CD4-positive, alpha-beta T cell treated with Interleukin-15 for 4 hours (primary cell): ENCODE data around the gene SEC14L3.

Experiments used
- DNase-seq: peaks from one replicate; pipeline ENCODE4 v3.0.0-alpha.2; 2020; ENCODE audit warnings: low spot score

Gene SEC14L3

DNA sequence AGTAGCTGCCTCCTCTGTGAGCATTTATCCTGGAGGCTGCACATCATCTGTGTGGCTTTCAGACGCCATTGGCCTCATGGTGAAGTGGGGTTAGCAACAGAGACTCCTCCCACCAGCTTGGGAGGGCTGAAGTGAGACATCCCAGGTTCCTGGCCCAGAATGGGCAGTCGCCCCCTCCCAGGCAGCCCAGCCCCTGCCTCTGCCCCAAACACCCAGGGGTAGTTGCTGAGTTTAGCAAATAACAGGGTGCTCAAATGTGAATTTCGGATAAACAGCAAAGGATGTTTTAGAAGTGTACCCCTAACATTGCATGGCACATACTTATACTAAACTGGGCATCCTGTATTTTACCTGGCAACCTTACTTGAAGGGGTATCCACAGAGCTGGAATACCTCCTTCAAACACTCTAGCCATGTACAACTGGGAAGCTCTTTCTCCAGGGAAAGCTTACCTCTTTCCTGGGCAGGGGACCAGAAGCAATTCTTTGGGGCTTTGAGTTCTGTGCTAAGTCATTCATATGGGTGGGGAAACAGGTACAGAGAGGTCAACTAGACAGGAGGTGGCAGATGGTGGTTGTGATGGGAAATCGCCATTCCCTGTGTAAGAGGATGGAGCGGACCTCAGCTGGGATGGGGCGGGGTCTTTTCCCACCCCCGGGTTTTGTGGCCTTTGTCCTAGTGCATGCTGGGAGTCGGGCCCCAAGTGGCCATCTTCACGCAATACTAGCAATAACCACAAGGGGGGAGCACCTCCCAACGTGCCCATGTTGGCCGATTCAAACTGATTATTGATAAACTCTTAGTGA lies 27.0 kb downstream of the SEC14L3 start:
- peak; percentile 60 for DNase-seq

DNA sequence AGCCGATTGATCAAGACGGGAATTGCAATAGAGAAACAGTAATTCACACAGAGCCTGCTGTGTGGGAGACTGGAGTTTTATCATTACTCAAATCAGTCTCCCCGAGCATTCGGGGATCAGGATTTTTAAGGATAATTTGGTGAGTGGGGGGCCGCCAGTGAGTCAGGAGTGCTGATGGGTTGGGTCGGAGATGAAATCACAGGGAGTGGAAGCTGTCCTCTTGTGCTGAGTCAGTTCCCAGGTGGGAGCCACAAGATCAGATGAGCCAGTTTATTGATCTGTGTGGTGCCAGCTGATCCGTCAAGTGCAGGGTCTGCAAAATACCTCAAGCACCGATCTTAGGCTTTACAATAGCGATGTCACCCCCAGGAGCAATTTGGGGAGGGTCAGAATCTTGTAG lies 30.7 kb downstream of the SEC14L3 start:
- DNase-seq = no peak

DNA sequence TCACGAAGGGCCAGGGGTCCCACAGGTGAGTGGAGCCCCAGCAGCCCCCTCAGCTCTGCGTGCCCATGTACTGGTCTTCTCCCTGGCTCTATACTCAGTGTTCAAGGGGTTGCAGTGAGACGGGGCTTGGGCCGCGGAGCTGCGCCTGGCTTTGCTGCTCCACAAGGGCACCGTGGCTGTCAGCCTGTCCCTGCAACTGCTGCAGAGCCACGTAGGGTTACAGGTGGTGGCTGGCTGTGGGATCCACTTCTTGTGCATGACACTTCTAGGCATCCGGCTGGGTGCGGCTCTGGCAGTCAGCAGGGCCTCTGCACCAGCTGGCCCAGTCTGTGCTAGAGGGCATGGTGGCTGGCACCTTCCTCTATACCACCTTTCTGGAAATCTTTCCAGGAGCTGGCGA lies 32.0 kb downstream of the SEC14L3 start:
- DNase-seq = no peak

DNA sequence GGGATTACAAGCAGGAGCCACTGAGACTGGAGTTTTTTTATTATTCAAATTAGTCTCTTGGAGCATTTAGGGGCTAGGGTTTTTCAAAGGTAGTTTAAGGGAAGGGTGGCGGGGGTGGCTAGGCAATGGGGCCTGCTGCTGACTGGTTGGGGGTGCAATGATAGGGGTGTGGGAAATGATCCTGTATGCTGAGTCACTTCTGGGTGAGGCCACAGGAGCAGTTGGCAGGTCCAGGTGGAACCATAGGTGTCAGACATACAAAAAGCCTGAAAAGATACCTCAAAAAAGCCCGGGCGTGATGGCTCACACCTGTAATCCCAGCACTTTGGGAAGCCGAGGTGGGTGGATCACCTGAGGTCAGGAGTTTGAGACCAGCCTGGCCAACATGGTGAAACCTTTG lies 32.6 kb downstream of the SEC14L3 start:
- DNase-seq = no peak

DNA sequence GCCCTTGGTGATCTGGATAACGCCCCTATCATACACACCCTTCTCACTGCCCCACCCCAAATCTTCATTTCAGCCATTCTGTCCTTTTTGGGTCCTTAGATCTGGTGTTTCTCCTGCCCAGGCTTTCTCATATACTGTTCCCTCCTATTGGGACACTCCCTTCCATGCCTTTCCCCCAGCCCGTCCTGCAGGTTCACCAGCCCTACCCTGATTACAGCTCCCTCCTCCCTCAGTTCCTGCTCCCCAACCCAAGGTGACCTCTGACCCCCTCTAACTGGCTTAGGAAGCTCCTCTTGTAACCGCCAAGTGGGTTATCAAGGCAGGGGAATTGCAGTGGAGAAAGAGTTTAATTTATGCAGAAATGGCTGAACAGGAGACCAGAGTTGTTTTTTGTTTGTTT lies 33.3 kb downstream of the SEC14L3 start:
- no peak for DNase-seq

DNA sequence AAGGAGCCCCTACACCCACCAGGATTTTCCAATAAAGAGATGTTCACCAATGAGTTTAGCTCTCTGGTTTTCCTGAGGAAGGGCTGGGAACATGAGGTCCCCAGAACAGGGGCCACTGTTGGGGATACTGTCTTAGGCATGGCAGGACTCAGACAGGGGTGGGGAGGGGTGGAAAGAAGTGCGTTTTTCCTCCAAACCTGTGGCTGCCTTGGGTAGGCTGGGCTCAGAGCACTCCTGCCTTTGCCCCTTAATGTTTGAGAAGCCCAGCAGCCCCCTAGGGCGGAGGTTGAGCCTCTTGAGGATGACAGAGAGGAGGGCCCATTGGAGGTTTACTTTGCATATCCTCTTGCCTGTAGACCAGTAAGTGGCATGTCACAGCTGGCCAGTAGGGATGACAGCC lies 35.6 kb downstream of the SEC14L3 start:
- no peak for DNase-seq

DNA sequence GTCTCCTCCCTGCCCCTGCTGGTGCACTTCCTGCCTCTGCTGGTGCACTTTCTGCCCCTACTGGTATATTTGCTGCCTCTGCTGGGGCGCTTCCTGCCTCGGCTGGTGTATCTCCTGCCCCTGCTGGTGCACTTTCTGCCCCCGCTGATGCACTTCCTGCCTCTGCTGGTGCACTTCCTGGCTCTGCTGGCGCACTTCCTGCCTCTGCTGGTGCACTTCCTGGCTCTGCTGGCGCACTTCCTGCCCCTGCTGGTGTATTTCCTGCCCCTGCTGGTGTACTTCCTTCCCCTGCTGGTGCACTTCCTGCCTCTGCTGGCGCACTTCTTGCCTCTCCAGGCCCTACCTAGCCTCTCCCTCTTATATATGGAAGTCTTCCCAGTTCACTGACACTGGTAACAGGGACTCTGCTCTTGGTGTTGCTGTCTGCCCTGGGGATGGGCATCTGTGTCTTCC lies 36.1 kb downstream of the SEC14L3 start:
- peak; percentile 86 for DNase-seq

DNA sequence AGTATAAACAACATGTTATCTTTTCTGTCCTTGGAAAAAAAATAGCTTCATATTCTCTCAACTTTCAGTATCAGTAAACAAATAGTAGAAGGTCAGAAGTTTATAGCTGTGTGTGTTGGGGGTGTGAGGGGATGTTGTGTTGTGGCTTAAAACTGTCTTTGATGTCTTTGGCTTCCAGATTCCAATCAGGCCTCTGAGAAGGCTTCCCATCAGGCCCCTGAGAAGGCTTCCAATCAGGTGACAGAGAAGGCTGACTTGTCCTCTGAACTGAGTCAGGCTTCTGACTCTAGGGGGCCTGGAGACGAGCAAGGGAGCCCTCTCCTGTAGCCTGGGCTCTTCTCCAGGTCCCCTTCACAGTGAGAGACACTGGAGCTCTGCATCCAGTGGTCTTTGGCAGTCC lies 37.0 kb downstream of the SEC14L3 start:
- no peak for DNase-seq

DNA sequence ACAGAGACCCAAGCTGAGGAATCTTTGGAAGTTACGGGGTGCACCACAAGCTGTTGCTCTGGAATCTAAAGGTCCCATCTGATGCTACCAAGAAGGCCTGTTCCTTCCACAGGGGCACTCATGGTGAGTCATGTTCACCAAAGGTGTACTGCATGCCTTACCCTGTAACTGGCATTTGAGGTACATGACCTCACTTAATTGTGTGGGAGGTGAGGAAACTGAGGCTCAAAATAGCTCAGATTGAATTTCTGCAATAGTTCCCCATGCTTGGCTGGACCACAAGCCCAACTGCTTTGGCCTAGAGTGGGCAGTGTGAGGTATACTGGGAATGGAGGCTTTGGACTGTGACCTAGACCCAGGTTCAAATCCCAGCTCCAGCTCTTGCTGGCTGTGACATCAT lies 38.0 kb downstream of the SEC14L3 start:
- no peak for DNase-seq

DNA sequence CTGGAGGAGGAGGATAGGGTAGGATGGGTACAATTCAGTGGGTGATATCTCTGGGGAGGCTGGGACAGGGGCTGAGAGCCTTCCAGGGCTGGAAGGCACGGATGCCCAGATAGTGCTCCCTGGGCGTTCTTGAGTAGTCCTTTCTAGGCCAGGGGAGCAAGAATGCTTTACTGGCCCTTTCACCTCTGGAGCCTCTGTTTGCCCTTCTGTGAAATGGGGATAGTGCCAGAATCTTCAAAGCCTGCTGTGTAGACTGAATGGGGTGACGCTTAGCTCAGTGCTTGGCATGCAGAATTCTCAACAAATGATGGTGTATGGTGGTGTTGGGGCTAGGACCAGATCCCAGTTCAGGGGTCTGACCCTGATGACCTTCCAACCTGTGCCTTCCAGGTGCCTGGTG lies 38.6 kb downstream of the SEC14L3 start:
- DNase-seq = no peak

DNA sequence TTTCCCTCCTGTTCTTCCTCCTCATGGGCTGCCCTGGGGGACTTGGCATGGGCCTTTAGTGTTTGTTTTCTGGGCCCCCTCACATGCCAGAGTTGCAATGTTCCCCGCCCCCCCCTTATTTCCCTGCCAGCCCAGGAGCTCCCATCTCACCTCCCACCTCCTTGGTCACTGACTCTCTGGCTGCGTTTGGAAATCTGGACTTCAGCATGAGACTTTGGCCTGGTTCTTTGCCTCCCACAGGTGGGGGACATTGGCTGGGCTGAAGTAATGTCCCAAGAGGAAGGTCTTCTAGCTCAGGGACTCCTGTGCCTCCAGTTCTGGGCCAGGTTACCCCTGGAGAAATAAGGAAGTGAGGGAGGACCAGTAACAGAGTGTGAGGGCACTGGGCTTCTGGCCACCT lies 39.3 kb downstream of the SEC14L3 start:
- no peak for DNase-seq

DNA sequence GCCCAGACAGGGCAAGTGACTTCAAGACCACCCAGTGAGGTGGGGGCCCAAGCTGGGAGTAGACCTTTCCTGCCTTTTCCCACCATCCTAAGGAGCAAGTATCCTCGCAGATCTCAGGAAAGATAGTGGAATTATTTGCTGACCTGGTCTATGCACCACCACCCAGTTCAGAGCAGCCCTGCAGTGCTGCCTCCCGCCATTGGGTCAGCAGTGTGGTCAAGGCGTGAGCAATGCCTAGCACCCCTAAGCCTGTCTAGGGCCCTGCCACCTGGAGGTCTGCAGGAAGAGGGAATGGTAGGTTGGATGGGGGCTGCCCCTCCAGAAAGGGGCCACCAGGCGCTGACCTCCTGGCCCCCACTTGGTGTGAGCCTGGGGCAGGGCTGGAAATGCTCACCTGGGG lies 39.7 kb downstream of the SEC14L3 start:
- no peak for DNase-seq

DNA sequence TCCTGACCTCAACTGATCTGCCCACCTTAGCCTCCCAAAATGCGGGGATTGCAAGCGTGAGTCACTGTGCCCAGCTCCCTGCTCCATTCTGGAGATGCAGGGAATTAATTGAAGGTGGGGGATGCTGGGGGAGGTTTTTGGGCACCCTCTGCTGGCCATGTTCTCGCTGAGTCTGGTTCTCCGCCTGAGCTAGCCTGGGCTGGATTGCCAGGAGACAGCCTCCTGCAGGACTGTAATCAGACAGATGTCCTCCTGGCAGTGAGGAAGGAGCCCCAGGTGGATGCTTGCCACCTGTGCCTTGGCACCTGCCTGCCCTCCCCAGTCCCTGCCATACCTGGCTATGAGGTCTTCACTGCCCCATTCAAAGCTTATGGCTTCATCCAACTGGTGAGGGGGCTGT lies 40.9 kb downstream of the SEC14L3 start:
- no peak for DNase-seq

DNA sequence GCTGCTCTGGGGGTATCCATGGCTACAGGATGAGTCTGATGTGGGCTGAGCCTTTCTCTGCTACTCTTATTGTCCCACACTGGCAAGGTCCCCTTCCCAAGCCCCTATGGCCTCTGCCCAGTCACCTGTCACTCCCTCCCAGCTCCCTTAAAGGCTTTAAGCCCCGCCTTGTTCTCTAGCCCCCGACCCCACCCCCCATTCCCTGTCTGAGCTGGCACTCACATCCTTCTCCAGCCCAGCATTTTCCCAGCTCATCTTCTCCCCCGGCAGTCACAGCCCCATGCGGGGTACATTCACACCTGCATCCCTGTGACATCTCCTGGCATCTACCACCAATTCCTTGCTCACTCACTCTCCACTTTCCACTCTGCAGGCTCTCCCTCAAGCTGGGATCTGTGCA lies 41.9 kb downstream of the SEC14L3 start:
- no peak for DNase-seq

DNA sequence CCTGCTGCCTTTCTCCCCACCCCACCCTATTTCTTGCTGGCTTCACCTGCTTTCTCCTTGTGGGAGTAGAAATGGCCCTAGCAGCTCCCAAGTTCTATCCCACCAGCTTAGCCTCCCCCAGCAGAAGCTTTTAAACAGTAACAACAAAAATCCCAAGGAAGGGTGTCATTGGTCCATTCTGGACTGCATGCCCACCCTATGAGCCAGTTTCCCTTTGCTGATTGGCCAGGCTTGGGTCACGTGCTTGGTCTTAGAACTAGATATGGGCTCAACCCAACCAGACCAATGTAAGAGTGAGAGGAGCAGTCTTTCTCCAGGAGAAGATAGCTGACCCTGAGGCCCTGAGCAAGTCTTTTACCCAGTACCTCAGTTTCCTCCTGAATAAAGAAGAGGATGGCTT lies 43.9 kb downstream of the SEC14L3 start:
- no peak for DNase-seq

DNA sequence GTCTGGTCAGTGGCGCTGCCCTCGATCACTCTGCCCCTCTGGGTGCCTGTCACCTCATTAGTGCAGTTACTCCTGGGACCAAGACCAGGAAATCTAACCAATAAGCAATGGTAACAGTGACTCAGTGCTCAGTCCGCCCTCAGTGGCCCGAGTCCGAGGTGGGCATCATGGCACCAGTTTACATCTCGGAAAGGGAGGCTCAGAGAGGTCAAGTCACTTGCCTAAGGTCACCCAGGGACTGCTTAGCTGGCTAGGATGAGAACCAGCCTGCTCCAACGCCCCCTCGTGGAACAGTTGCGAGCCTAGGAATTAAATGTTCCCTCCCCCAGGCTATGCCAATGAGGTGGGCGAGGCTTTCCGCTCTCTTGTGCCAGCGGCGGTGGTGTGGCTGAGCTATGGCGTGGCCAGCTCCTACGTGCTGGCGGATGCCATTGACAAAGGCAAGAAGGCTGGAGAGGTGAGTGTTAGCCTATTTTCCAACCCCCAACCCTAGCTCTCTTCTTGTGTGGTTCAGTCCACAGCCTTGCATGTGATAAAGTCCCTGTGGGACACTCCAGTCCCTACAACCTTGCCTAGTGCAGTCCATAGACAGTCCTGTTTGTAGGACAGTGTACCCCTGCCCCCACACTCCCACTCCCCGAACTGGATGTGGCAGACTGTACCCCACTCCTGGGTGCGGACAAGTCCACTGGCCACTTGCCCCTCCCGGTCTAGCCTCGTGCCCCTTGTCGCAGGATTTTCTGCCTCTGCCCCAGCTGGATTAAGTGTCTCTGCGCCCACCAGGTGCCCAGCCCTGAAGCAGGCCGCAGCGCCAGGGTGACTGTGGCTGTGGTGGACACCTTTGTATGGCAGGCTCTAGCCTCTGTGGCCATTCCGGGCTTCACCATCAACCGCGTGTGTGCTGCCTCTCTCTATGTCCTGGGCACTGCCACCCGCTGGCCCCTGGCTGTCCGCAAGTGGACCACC lies 45.1 kb downstream of the SEC14L3 start:
- DNase-seq = peak; percentile 86

DNA sequence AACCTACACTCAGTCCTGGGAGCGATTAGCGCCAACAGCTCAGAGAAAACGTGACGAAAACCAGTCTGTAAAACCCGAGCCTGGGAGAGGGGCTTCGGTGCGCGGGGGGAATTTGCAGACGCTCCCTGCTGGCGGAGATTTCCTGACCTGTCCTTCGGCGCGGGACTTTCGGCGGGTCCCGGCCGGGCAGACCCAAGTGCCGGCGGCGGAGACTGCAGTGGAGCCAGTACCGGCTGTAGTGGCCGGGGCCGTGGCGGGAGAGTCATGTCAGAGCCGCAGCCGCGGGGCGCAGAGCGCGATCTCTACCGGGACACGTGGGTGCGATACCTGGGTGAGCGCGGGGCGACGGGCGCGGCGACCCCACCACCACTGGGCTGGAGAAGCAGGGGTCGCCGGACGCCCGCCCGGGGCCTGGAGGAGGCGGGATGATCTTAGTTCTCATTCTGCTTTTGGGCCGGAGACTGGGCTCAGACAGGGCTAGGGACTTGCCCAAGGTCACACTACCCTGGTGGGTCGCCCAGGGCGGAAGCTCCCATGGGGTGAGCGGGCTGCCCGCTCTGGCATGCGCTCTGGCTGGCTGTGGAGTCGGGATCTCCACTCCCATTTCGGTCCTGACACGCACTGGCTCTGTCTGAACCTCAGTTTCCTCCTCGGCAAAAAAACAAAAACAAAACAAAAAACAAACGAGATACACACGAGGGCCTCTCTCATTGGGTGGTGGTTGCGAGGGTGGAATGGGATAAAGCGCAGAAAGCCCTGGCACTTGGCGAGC lies 46.0 kb downstream of the SEC14L3 start, which contains the start of gene MTFP1:
Gene MTFP1, plus strand, starts transcription at position 153 of the 772 bp plus-strand sequence. Its CDS starts 112 bp downstream, at position 265.
- peak; percentile 36 for DNase-seq

DNA sequence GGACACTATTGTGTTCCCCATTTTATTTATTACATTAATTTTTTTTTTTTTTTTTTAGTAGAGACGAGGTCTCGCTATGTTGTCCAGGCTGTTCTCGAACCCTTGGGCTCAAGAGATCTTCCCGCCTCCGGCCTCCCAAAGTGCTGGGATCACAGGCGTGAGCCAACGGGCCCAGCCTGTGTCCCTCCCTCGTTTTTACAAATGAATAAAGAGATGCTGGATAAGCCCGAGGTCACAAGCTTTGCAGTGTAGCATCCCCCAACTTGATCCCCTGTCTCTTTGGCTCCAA lies 46.5 kb downstream of the SEC14L3 start:
- DNase-seq = no peak

DNA sequence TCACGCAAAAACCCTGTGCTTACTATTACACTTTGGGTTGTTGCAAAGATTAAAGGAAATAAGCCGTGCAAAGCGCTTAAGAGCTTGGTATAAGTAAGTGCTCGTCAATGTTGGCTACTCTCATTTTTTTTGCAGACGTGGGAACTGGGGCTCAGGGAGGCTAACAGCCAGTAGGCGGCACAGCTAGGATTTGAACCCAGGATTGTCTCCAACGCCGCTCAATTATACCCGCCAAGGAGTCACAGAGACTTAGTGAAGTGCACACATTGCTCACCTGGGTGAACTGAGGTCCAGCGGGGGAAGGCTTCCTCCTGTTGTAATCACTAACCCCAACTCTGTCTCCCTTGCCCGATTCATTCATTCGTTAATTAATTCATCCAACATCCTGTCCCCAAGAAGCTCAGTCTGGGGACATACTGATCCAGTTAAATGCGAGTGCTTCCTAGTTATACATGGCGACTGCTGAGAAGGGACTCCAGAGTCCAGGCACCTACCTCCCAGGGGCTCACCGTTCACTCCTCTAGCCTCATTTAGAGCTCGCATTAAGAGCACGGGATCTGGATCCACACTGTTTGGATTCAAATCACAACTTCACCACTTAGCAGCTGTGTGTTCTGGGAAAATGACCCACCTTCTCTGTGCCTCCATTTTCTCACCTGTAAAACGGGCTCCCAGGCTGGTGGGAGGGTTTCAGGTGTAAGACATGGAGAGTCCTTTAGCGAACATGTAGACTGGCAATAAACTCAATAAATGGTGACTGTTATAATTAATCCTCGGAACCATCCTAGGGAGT lies 47.1 kb downstream of the SEC14L3 start:
- no peak for DNase-seq

DNA sequence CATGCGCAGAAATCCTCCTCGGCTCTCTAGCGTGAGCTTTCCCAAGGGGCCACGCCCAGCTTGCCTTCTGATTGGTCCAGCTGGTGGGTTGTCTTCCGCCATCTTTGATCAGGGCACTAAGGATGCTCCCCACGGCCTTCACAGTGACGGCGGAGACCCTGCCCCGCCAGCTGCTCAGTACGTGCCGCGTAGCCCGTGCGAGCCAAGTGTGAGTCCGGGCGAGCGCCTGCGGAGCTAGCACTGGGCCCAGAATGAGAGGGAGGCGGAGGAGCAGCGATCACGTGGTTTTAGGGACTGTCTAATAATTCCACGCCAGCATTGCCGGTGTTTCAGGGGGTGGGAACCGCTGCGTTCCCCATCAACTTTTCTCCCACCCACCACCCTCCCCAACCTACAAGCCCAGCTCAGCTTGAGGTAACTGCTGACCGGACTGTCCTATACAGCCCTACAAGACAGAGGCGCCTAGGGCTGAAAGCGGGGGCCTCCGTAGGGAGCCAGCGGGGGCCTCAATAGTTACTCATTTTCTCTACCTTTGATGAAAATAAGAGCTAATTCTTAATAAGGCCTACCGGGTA lies 47.8 kb downstream of the SEC14L3 start:
- peak; percentile 99 for DNase-seq

DNA sequence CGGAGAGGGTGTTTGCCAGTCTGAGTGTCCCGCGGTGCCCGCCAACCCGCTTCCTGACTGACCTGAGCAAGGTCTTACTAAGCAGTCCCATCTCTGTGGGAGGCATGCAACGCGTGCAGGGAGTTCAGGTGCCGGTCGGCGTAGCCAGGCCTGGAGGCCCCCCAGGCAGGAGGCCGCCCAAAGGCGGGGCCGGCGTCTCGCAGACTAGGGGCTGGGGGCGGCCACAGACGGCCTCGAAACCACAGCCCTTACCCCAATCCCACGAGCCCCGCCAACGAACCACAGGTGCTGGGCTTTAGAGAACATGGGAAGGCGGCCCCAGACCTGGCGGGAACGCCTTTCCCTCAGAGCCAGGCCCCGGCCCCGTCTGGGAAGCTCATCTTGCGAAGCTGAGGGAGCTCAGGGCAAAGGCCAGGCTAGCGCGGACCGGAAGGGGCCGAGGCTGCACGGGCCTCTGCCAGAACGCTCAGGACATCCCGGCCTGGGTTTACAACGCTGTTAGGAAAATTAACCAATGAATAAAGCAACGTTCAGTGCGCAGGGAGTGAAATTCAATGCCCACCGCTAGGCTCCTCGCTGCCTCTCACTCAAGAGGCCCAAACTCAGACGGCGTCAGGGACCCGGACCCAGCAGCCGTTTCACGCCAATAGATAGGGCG lies 48.4 kb downstream of the SEC14L3 start:
- peak; percentile 18 for DNase-seq
